HCT116 (cell line): ENCODE results near the gene XNDC1N. TPM values are rescaled to one million over a fixed set of nuclear protein-coding genes. Genes with fewer than 3 reads are reported as not detected.

Experiments used
- ATAC-seq: fragments of 200-7000 bp; cut with Tn5 transposase; 2 replicates; pipeline ENCODE4 v1.9.1; 2020; ENCODE audit warnings: mild to moderate bottlenecking, moderate library complexity
- BruUV-seq: library from RNA; stranded (reverse); fragments of 400-500 nt; replicated peaks from 2 replicates; lab custom pipeline; 2021; lab: Mats Ljungman, UMichigan
- CTCF ChIA-PET: fragments of 300-600 bp; sonication (Branson Sonifier 250); formaldehyde crosslinking; loops from one replicate; lab custom pipeline; 2021; ENCODE audit warnings: antibody characterized with exemption; lab: Charles Lee
- POLR2A ChIA-PET: fragments of 300-600, 350-600 bp; sonication (Branson Sonifier 250); formaldehyde crosslinking; loops from one replicate; lab custom pipeline; 2021; ENCODE audit warnings: antibody characterized with exemption; lab: Charles Lee
- RAD21 ChIA-PET, 2 experiments: fragments of 300-600 bp; sonication (Branson Sonifier 250); formaldehyde crosslinking; loops; one replicate each; lab custom pipeline; 2023; ENCODE audit warnings: low total read pairs in 2 of 2; ENCODE audit not compliant: uncharacterized antibody in 2 of 2, unreplicated experiment in 2 of 2, low non-redundant PET in 1 of 2; lab: Charles Lee
- DNase-seq: peaks from one replicate; pipeline ENCODE4 v3.0.0-alpha.2; 2010; ENCODE audit warnings: low read depth, low spot score
- H2AFZ ChIP-seq: fragments of 200-600 bp; shearing (Covaris generic), sonication (generic); 2 replicates; pipeline ENCODE4 v1.6.1; 2017; ENCODE audit warnings: low read depth, mixed run types, mixed read lengths, antibody characterized with exemption, low read length; ENCODE audit not compliant: poor library complexity, severe bottlenecking
- H3K27ac ChIP-seq: 2 replicates; pipeline ENCODE4 v1.5.1; 2012; ENCODE audit warnings: low read depth, low read length
- H3K27me3 ChIP-seq: fragments of 200-600 bp; sonication (generic); 2 replicates; pipeline ENCODE4 v1.6.1; 2016; ENCODE audit warnings: mixed run types, low read length, mixed read lengths; ENCODE audit not compliant: insufficient read depth
- H3K36me3 ChIP-seq, 2 experiments: fragments of 200-500 bp in 1 of 2; fragments of 200-600 bp in 1 of 2; sonication (Bioruptor generic) in 1 of 2; sonication (generic) in 1 of 2; 2 replicates each; pipeline versions ENCODE4 v1.5.1 to v1.6.1; 2014 to 2016; ENCODE audit warnings: low read length in 2 of 2, inconsistent platforms in 1 of 2, mixed read lengths in 1 of 2, mixed run types in 1 of 2; ENCODE audit not compliant: insufficient read depth in 2 of 2, control insufficient read depth in 1 of 2
- H3K4me1 ChIP-seq, 2 experiments: fragments of 200-600 bp in 1 of 2; sonication (generic) in 1 of 2; 2 replicates each; pipeline versions ENCODE4 v1.5.1 to v1.6.1; 2012 to 2017; ENCODE audit warnings: low read length in 2 of 2, inconsistent platforms in 1 of 2, mild to moderate bottlenecking in 1 of 2, mixed read lengths in 1 of 2, mixed run types in 1 of 2, moderate library complexity in 1 of 2; ENCODE audit not compliant: insufficient read depth in 2 of 2, control insufficient read depth in 1 of 2
- H3K4me2 ChIP-seq: fragments of 200-600 bp; sonication (generic); 2 replicates; pipeline ENCODE4 v1.6.1; 2017; ENCODE audit warnings: mixed run types, low read length, mixed read lengths
- H3K4me3 ChIP-seq, 2 experiments: fragments of 200-600 bp in 1 of 2; sonication (generic) in 1 of 2; replicated peaks in 1 of 2; 2 replicates each; pipeline ENCODE4 v1.5.1; 2011 to 2016; ENCODE audit warnings: low read length in 2 of 2, control low read depth in 1 of 2, low read depth in 1 of 2, mild to moderate bottlenecking in 1 of 2, mixed read lengths in 1 of 2, mixed run types in 1 of 2
- H3K79me2 ChIP-seq: fragments of 200-600 bp; sonication (generic); 2 replicates; pipeline ENCODE4 v1.6.1; 2017; ENCODE audit warnings: mild to moderate bottlenecking, mixed run types, low read length, moderate library complexity, mixed read lengths; ENCODE audit not compliant: insufficient read depth
- H3K9ac ChIP-seq: fragments of 200-600 bp; sonication (generic); 2 replicates; pipeline ENCODE4 v1.6.1; 2016; ENCODE audit warnings: low read length, mixed read lengths
- H3K9me2 ChIP-seq: fragments of 200-600 bp; sonication (generic), shearing (Covaris generic); 2 replicates; pipeline ENCODE4 v1.6.1; 2017; ENCODE audit warnings: mixed run types, mild to moderate bottlenecking, moderate library complexity; ENCODE audit not compliant: insufficient read depth
- H3K9me3 ChIP-seq, 2 experiments: fragments of 200-500 bp in 1 of 2; fragments of 200-600 bp in 1 of 2; sonication (Bioruptor generic) in 1 of 2; sonication (generic) in 1 of 2; 2 replicates each; pipeline ENCODE4 v1.6.1; 2014 to 2017; ENCODE audit warnings: low read length in 2 of 2, mixed read lengths in 2 of 2, inconsistent platforms in 1 of 2, low read depth in 1 of 2, mild to moderate bottlenecking in 1 of 2, mixed run types in 1 of 2, moderate library complexity in 1 of 2; ENCODE audit not compliant: control insufficient read depth in 1 of 2, insufficient read depth in 1 of 2
- H4K20me1 ChIP-seq: fragments of 200-600 bp; sonication (generic), shearing (Covaris generic); 2 replicates; pipeline ENCODE4 v1.6.1; 2017; ENCODE audit warnings: mixed run types, mild to moderate bottlenecking, moderate library complexity; ENCODE audit not compliant: insufficient read depth
- CBX3 ChIP-seq: IDR thresholded peaks from 2 replicates; pipeline ENCODE4 v1.6.1; 2012; ENCODE audit warnings: low read depth
- CEBPB ChIP-seq: IDR thresholded peaks from 2 replicates; pipeline ENCODE4 v1.6.1; 2012; ENCODE audit warnings: low read depth
- EGR1 ChIP-seq: IDR thresholded peaks from 2 replicates; pipeline ENCODE4 v1.6.1; 2012; ENCODE audit warnings: low read depth
- EZH2 ChIP-seq: fragments of 200-600 bp; sonication (generic); IDR thresholded peaks from 2 replicates; pipeline ENCODE4 v1.6.1; 2017; ENCODE audit warnings: antibody characterized with exemption, mixed run types
- EZH2phosphoT487 ChIP-seq: fragments of 200-600 bp; IDR thresholded peaks from 2 replicates; pipeline ENCODE4 v1.6.1; 2018; ENCODE audit warnings: antibody characterized with exemption, borderline replicate concordance
- FOSL1 ChIP-seq: IDR thresholded peaks from 2 replicates; pipeline ENCODE4 v1.6.1; 2012; ENCODE audit warnings: low read depth
- JUND ChIP-seq: IDR thresholded peaks from 2 replicates; pipeline ENCODE4 v1.6.1; 2012
- MAX ChIP-seq: IDR thresholded peaks from 2 replicates; pipeline ENCODE4 v1.6.1; 2012
- POLR2A ChIP-seq: IDR thresholded peaks from 2 replicates; pipeline ENCODE4 v1.7.0; 2011; ENCODE audit warnings: borderline replicate concordance; ENCODE audit not compliant: insufficient read depth, insufficient read length; ENCODE audit errors: extremely low read depth
- POLR2AphosphoS5 ChIP-seq: IDR thresholded peaks from 2 replicates; pipeline ENCODE4 v1.6.1; 2011; ENCODE audit warnings: mild to moderate bottlenecking, low read depth, low read length, moderate library complexity
- RAD21 ChIP-seq: IDR thresholded peaks from 2 replicates; pipeline ENCODE4 v1.6.1; 2012; ENCODE audit warnings: low read depth, mild to moderate bottlenecking
- SIN3A ChIP-seq: IDR thresholded peaks from 2 replicates; pipeline ENCODE4 v1.6.1; 2012; ENCODE audit warnings: low read depth
- SRF ChIP-seq: IDR thresholded peaks from 2 replicates; pipeline ENCODE4 v1.6.1; 2012; ENCODE audit warnings: low read depth
- TCF7L2 ChIP-seq: IDR thresholded peaks from 2 replicates; pipeline ENCODE4 v1.7.0; 2011; ENCODE audit warnings: borderline replicate concordance, inconsistent platforms; ENCODE audit not compliant: insufficient read depth, insufficient read length; ENCODE audit errors: extremely low read depth
- ZBTB33 ChIP-seq: IDR thresholded peaks from 2 replicates; pipeline ENCODE4 v1.6.1; 2011; ENCODE audit warnings: mild to moderate bottlenecking, low read length, moderate library complexity; ENCODE audit not compliant: insufficient replicate concordance; ENCODE audit errors: extremely low read depth
- ZNF274 ChIP-seq: fragments of 200-500 bp; sonication (Bioruptor generic); IDR thresholded peaks from 2 replicates; pipeline ENCODE4 v1.6.1; 2014; ENCODE audit warnings: mild to moderate bottlenecking, low read depth, low read length, inconsistent platforms
- intact Hi-C: fragments of 100-400 bp; cut with micrococcal nuclease; formaldehyde crosslinking; loops from 2 replicates; pipeline ENCODE4 v1.10.0; 2022
- total RNA-seq: library from RNA; stranded (reverse); gene quantifications from one replicate; pipeline ENCODE4 v1.2.1, GENCODE V29; 2021; ENCODE audit not compliant: unreplicated experiment

XNDC1N gene
- total RNA-seq, 1 experiment from 2014 or later = 7.5 TPM

GRCh38 chr11:71976551-71976950 is 48.2 kb upstream of the XNDC1N start:
- CTCF ChIA-PET = interaction anchor here (1.1 to 2.2 kb wide), 7 partner anchors 9 to 454 kb away, joined by 3 to 14 read pairs (median 5); no protein-coding TSS in a partner anchor
- no peaks in the 10 kb centered on the region for H3K9me2 ChIP-seq
- intact Hi-C loops = loop anchor here (2.0 kb wide), 1 partner anchor 458 kb away; the partner anchor contains the start of gene CLPB

GRCh38 chr11:71971680-71972079 is 43.3 kb upstream of the XNDC1N start:
- no peaks in the 10 kb centered on the region for H4K20me1 ChIP-seq
- ChIA-PET RAD21 (no interaction called here), POLR2A (no interaction called here), CTCF (no interaction called here)
- H3K4me3 ChIP-seq = no peak overlapping the region
- H3K27me3 ChIP-seq = no peaks in the 10 kb centered on the region
- no peak overlapping the region for H3K9ac ChIP-seq
- no peak overlapping the region for H3K27ac ChIP-seq
- H3K9me2 ChIP-seq = no peaks in the 10 kb centered on the region
- no peak overlapping the region for H3K4me2 ChIP-seq
- intact Hi-C loops = no loop called here
- no peaks in the 10 kb centered on the region for H3K4me1 ChIP-seq
- no peak for ATAC-seq
- H2AFZ ChIP-seq = no peak overlapping the region
- H3K9me3 ChIP-seq = no peaks in the 10 kb centered on the region
- H3K79me2 ChIP-seq = 0 out of 2 replicates have a peak, but pooled peaks cover 4% of the 10 kb centered on the region
- no TSS peak for BruUV-seq
- H3K36me3 ChIP-seq = peaks cover 3% of the 10 kb centered on the region in 2 experiments; a peak in 2 of 4 replicates
- no peak for DNase-seq
- TF ChIP-seq SIN3A (no peak), EGR1 (no peak), EZH2 (no peak), FOSL1 (no peak), JUND (no peak), RAD21 (no peak), ZNF274 (no peak), SRF (no peak), POLR2A (no peak), MAX (no peak), ZBTB33 (no peak), POLR2AphosphoS5 (no peak), TCF7L2 (no peak), EZH2phosphoT487 (no peak), CEBPB (no peak)

More at GRCh38 chr11:71976551-71976950, 48.2 kb upstream of the XNDC1N start:
- DNase-seq (no peak), ATAC-seq (no peak)
- H3K9me3 ChIP-seq = no peaks in the 10 kb centered on the region
- TF ChIP-seq RAD21 (no peak), MAX (no peak), CBX3 (no peak)
- no peak overlapping the region for H3K9ac ChIP-seq
- H3K79me2 ChIP-seq = 0 out of 2 replicates have a peak, but pooled peaks cover 4% of the 10 kb centered on the region
- no TSS peak for BruUV-seq
- no peak overlapping the region for H3K27ac ChIP-seq
- POLR2A ChIA-PET = no interaction called here
- H2AFZ ChIP-seq = no peak overlapping the region
- H3K4me1 ChIP-seq = no peaks in the 10 kb centered on the region
- no peaks in the 10 kb centered on the region for H3K27me3 ChIP-seq
- no peak overlapping the region for H3K4me2 ChIP-seq
- H4K20me1 ChIP-seq = no peaks in the 10 kb centered on the region
- RAD21 ChIA-PET = interaction anchor here in 1 of 2 experiments (0.5 kb wide), 1 partner anchor 118 kb away, joined by 4 read pairs; no protein-coding TSS in a partner anchor
- H3K4me3 ChIP-seq = no peak overlapping the region
- H3K36me3 ChIP-seq = 0 out of 4 replicates have a peak, but pooled peaks cover 0 to 2% of the 10 kb centered on the region in 2 experiments
